ENCODE results near the gene CARD16. TPM values are rescaled to one million over a fixed set of nuclear protein-coding genes. Genes with fewer than 3 reads are reported as not detected.

CARD16 gene
- total RNA-seq, 2 donors from 2014 or later = not detected

DNA sequence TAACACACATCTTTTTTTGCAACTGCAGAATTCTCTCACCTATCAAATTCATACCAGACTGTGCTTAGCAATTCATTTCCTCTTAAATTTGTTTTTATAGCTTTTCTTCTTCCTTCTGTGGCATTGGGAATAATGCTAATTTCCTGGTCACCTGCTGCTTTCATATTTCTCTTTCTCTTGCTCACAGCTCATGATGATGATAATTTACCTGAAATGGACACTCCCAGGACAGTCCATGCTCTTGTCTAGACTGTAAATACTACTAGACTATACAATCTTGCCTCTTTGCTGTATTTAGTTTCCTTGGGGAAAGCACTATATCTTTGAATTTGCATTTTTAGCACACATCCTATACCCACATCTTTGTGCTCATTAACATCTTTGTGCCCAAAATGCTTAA lies 37.7 kb downstream of the CARD16 start:
- Histone ChIP-seq H3K27me3 (ENCODE audit: control insufficient read depth, insufficient read depth, low read length, poor library complexity, severe bottlenecking) (no peaks in the 10 kb centered on the region), H3K9ac (ENCODE audit: extremely low read depth, low read length, poor library complexity, severe bottlenecking) (no peak overlapping the region), H3K4me1 (ENCODE audit: control insufficient read depth, insufficient read depth, low read length) (peaks cover 6% of the 10 kb centered on the region), H3K36me3 (ENCODE audit: control insufficient read depth, insufficient read depth, low read length) (no peaks in the 10 kb centered on the region), H3K4me3 (ENCODE audit: low read length) (no peak overlapping the region), H3K9me3 (ENCODE audit: control insufficient read depth, low read length) (no peaks in the 10 kb centered on the region), H3K27ac (ENCODE audit: low read depth, low read length) (no peak overlapping the region)
- Mint-ChIP-seq H3K4me1 (peaks cover 8% of the 10 kb centered on the region), H3K27ac (no peak overlapping the region), H3K9me3 (no peaks in the 10 kb centered on the region), H3K4me3 (no peak overlapping the region), H3K36me3 (ENCODE audit: low read depth) (no peaks in the 10 kb centered on the region), H3K27me3 (ENCODE audit: insufficient read depth) (no peaks in the 10 kb centered on the region)
- DNase-seq = no peak
- TF ChIP-seq, protein P1, sequence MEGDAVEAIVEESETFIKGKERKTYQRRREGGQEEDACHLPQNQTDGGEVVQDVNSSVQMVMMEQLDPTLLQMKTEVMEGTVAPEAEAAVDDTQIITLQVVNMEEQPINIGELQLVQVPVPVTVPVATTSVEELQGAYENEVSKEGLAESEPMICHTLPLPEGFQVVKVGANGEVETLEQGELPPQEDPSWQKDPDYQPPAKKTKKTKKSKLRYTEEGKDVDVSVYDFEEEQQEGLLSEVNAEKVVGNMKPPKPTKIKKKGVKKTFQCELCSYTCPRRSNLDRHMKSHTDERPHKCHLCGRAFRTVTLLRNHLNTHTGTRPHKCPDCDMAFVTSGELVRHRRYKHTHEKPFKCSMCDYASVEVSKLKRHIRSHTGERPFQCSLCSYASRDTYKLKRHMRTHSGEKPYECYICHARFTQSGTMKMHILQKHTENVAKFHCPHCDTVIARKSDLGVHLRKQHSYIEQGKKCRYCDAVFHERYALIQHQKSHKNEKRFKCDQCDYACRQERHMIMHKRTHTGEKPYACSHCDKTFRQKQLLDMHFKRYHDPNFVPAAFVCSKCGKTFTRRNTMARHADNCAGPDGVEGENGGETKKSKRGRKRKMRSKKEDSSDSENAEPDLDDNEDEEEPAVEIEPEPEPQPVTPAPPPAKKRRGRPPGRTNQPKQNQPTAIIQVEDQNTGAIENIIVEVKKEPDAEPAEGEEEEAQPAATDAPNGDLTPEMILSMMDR (conservative IDR thresholded peaks at IDR 0.05) = no peak

DNA sequence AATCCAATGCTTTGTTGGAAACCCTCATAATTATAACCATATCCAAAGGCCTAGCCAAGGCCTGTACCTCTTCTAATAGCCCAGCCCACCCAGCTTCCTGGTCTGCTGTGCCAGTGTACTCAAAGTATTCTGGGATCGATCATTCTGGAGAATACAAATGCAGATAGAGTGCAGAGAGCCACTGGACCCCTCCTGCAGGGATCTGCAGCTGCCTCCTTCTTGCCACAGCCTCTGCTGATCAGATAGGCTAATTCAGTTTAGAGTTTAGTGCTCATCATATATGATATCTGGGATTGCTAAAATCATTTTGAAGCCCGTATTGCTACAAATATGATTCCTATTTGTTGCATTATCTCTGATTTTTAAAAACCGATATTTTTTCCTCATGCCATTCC lies 39.7 kb downstream of the CARD16 start:
- Mint-ChIP-seq H3K36me3 (ENCODE audit: low read depth) (no peaks in the 10 kb centered on the region), H3K27ac (peak overlapping the region; percentile 24), H3K9me3 (no peaks in the 10 kb centered on the region), H3K4me1 (peaks cover 4% of the 10 kb centered on the region), H3K4me3 (no peak overlapping the region), H3K27me3 (ENCODE audit: insufficient read depth) (no peaks in the 10 kb centered on the region)
- Histone ChIP-seq H3K9me3 (ENCODE audit: control insufficient read depth, low read length) (no peaks in the 10 kb centered on the region), H3K4me1 (ENCODE audit: control insufficient read depth, insufficient read depth, low read length) (peaks cover 6% of the 10 kb centered on the region), H3K4me3 (ENCODE audit: low read length) (no peak overlapping the region), H3K36me3 (ENCODE audit: control insufficient read depth, insufficient read depth, low read length) (no peaks in the 10 kb centered on the region), H3K27me3 (ENCODE audit: control insufficient read depth, insufficient read depth, low read length, poor library complexity, severe bottlenecking) (no peaks in the 10 kb centered on the region), H3K9ac (ENCODE audit: extremely low read depth, low read length, poor library complexity, severe bottlenecking) (no peak overlapping the region), H3K27ac (ENCODE audit: low read depth, low read length) (no peak overlapping the region)
- DNase-seq = no peak
- TF ChIP-seq, protein P1 (conservative IDR thresholded peaks at IDR 0.05) = no peak
- WGBS, 2 experiments (ENCODE audit: insufficient coverage in 1 of 2, insufficient read length in 1 of 2) = 90 to 100% methylated on average over 1 to 3 of the region's 3 CpGs

DNA sequence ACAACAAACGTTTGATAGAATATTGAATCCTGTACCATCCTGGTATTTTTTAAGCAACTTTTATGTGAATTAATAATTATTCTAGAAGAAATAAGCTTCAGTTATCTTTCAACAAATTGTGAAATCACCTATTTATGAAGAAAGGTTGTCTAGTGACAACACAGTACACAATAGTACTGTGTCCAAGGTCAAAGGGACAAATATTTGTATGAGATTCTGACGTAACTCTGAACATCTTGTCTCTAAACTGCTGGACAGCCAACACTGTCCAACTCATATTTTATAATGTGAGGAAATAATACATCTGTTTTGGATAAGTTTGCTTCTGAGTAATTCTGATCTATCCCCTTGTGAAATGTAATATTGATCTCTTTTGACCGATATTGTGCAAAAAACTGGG lies 41.1 kb downstream of the CARD16 start:
- Mint-ChIP-seq H3K27me3 (ENCODE audit: insufficient read depth) (no peaks in the 10 kb centered on the region), H3K36me3 (ENCODE audit: low read depth) (no peaks in the 10 kb centered on the region), H3K4me1 (peaks cover 2% of the 10 kb centered on the region), H3K27ac (no peak overlapping the region), H3K9me3 (no peaks in the 10 kb centered on the region), H3K4me3 (no peak overlapping the region)
- Histone ChIP-seq H3K4me3 (ENCODE audit: low read length) (no peak overlapping the region), H3K27me3 (ENCODE audit: control insufficient read depth, insufficient read depth, low read length, poor library complexity, severe bottlenecking) (no peaks in the 10 kb centered on the region), H3K9ac (ENCODE audit: extremely low read depth, low read length, poor library complexity, severe bottlenecking) (no peak overlapping the region), H3K4me1 (ENCODE audit: control insufficient read depth, insufficient read depth, low read length) (peaks cover 6% of the 10 kb centered on the region), H3K36me3 (ENCODE audit: control insufficient read depth, insufficient read depth, low read length) (no peaks in the 10 kb centered on the region), H3K9me3 (ENCODE audit: control insufficient read depth, low read length) (no peaks in the 10 kb centered on the region), H3K27ac (ENCODE audit: low read depth, low read length) (no peak overlapping the region)
- no peak for DNase-seq
- WGBS, 2 experiments (ENCODE audit: insufficient coverage in 1 of 2, insufficient read length in 1 of 2) = 88% methylated on average over 2 of the region's 3 CpGs; no CpG with 5 or more reads in 1 of the 2 experiments
- TF ChIP-seq, protein P1 (conservative IDR thresholded peaks at IDR 0.05) = no peak

Measured in endodermal cell (in vitro differentiated cells).